Erythroblast (primary cell): ENCODE data around the gene PUM1.

Experiments used
- GATA1 ChIP-seq: IDR thresholded peaks from 2 replicates; pipeline ENCODE4 v1.6.1; 2011; ENCODE audit warnings: low read depth, mild to moderate bottlenecking, control low read depth, low read length, moderate library complexity
- POLR2A ChIP-seq: IDR thresholded peaks from 2 replicates; pipeline ENCODE4 v1.6.1; 2011; ENCODE audit warnings: mild to moderate bottlenecking, low read length

DNA sequence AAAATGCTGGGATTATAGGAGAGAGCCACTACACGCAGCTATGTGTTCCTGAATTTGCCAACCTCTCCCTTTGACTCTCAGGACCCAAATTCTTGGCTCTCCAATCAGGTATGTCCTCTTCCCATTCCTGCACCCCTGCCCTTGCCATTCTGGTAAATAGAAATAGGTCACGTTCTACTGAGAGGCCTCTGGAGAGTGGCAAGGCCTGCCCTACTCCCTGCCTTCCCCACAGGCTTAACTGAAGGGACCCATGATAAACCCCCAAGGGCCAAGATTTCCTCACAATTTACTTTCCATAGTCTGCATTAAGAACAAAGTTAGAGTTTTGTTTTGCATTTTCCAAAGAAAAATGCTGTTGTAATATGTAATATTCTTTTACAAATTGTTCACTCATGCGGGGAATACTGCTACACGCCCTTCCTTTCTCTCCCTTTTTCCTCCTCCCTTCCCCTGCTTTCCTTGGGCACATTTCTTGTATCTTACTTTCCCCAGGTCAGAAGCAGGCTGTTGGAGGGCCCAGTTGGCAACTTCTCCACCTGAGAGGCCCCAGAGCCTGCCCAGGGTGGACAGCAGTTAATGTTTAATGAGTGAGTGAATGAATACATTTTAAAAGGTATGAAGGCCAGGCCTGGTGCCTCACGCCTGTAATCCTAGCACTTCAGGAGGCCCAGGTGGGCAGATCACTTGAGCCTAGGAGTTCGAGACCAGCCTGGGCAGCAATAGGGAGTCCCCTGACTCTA, 33.9 kb upstream of the PUM1 start:
- no peak for TF ChIP-seq POLR2A
- no peak for TF ChIP-seq GATA1
